Smooth muscle cell (in vitro differentiated cells): Measurements from ENCODE around the gene NPIPA2. TPM values are rescaled to one million over a fixed set of nuclear protein-coding genes. Genes with fewer than 3 reads are reported as not detected.
"Not testable (repeated sequence)": the region's sequence is repeated elsewhere in the genome, so short reads cannot be mapped to it uniquely, and the experiment has no call there.

Source experiments
- DNase-seq: peaks from one replicate; lab custom pipeline; 2025; ENCODE audit not compliant: unreplicated experiment; lab: John Stamatoyannopoulos, UW
- H2AFZ ChIP-seq: fragments of 200-600 bp; sonication (generic); 2 replicates; pipeline ENCODE4 v1.6.0; 2016; ENCODE audit warnings: antibody characterized with exemption, low read depth, mild to moderate bottlenecking
- H3F3A ChIP-seq: fragments of 200-600 bp; sonication (generic); 2 replicates; pipeline ENCODE4 v1.6.0; 2017; ENCODE audit warnings: antibody characterized with exemption, low read depth
- H3K27ac ChIP-seq: fragments of 200-600 bp; sonication (generic); 2 replicates; pipeline ENCODE4 v1.5.1; 2016; ENCODE audit warnings: low read depth, mild to moderate bottlenecking
- H3K27me3 ChIP-seq: fragments of 200-600 bp; sonication (generic); 2 replicates; pipeline ENCODE4 v1.6.1; 2016; ENCODE audit warnings: low read depth, mild to moderate bottlenecking
- H3K36me3 ChIP-seq: fragments of 200-600 bp; sonication (generic); 2 replicates; pipeline ENCODE4 v1.5.1; 2016; ENCODE audit warnings: low read depth
- H3K4me1 ChIP-seq: fragments of 200-600 bp; sonication (generic); 2 replicates; pipeline ENCODE4 v1.5.1; 2016; ENCODE audit warnings: low read depth
- H3K4me2 ChIP-seq: fragments of 200-600 bp; sonication (generic); 2 replicates; pipeline ENCODE4 v1.6.0; 2016; ENCODE audit warnings: mild to moderate bottlenecking
- H3K4me3 ChIP-seq: fragments of 200-600 bp; sonication (generic); 2 replicates; pipeline ENCODE4 v1.5.1; 2016; ENCODE audit warnings: mild to moderate bottlenecking
- H3K79me2 ChIP-seq: fragments of 200-600 bp; sonication (generic); 2 replicates; pipeline ENCODE4 v1.6.0; 2016; ENCODE audit warnings: low read depth, mild to moderate bottlenecking
- H3K9ac ChIP-seq: fragments of 200-600 bp; sonication (generic); 2 replicates; pipeline ENCODE4 v1.6.0; 2016; ENCODE audit warnings: low read depth
- H3K9me3 ChIP-seq: fragments of 200-600 bp; sonication (generic); replicated peaks from 2 replicates; pipeline ENCODE4 v1.5.1; 2016; ENCODE audit warnings: low read depth
- H4K20me1 ChIP-seq: fragments of 200-600 bp; sonication (generic); 2 replicates; pipeline ENCODE4 v1.6.0; 2016; ENCODE audit warnings: low read depth
- WGBS: methylation state at CpG from one replicate; pipeline ENCODE4 v1.1.7; 2016; ENCODE audit warnings: low lambda C conversion rate; 5-methylcytosine and 5-hydroxymethylcytosine counted together
- polyA plus RNA-seq: library from polyadenylated mRNA; unstranded; fragments of >200 nt; fragmentation: Nextera tagmentation; extraction: Ambion mirVana; gene quantifications from 2 replicates; pipeline ENCODE4 v1.2.1, GENCODE V29; 2016
- total RNA-seq: library from RNA; depleted of rRNA; stranded (reverse); fragments of >200 nt; gene quantifications from 2 replicates; pipeline ENCODE4 v1.2.3, GENCODE V29; 2014

The NPIPA2 gene
- 3.9 TPM in 1 of 2 replicates, not detected in the other for total RNA-seq
- 3.7 and 7.0 TPM in 2 replicates for polyA plus RNA-seq

DNA sequence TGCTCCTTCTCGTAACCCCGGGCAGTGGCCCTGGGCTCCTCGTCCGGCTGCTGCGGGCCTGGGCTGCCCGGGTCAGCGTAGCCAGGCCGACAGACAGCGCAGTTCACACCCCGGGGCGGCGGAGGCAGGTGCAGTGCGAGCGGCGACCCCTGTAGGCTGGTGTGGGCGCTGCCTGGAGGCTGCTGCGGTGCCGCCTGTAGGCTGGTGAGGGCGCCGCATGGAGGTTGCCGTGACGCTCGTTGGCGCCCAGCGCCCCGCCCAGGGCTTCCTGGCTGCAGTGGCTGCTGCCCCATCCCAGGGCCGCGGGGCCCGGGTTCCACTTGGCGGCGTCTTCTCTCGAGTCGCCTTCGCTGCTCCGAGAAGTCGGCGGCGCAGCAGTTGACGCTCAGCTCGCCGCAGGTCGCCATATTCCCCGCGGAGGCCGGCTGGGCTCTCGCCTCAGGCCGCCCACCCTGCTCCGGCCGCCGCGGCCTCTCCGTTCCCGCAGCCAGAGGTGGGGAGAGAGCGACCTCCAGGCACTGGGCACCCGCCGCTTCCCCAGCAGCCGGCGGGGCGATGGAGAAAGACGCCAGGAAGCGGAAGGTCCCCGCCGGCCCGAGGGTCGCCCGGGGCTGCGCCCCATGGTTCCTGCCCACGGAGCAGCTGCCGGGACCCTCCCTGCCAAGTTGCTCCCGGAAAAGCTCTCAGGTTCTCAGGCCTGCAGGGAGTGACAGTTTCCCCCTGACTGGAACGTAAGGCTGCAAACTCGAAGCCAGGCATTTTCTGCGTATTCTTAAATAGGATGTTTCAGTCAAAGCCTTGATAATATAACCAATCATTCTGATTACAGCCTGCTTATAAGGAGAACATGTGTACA, at the start of gene NPIPA2:
TSS of gene NPIPA2 (plus strand) at position 261 of the 856 bp plus-strand sequence. CDS start 5,533 bp downstream, outside the sequence.
- H3K27ac ChIP-seq, H3K79me2 ChIP-seq, H3K9ac ChIP-seq, H3K9me3 ChIP-seq, DNase-seq, H3K36me3 ChIP-seq, H3K27me3 ChIP-seq, H3K4me3 ChIP-seq, H4K20me1 ChIP-seq, H3F3A ChIP-seq, H2AFZ ChIP-seq, H3K4me2 ChIP-seq, H3K4me1 ChIP-seq: not testable (repeated sequence)
- WGBS = no CpG with 5 or more reads among the region's 73 CpGs

DNA sequence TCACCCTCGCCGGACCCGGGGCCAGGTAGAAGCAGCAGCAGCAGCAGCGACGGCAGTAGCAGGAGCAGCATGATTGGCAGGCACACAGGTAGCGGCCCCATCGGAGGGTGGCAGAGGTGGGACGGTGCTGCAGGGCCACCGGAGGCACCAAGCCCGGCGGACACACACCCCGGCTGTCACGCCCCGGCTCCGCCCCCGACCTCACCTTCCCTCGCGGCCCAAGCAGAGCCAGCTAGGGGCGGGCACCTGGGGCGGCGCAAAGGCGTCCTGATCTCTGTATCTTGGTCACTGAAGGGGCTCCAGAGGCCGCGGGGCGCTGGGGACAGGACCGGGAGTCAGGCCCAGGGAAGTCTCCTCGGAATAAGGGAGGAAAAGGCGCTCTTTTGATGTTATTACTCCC, 48.2 kb upstream of the NPIPA2 start, which contains the start of gene PLA2G10:
TSS of gene PLA2G10 (minus strand) at position 180 of the 400 bp plus-strand sequence. CDS start at position 101, 79 bp downstream.
- not testable (repeated sequence) for H3K9ac ChIP-seq, H3K4me3 ChIP-seq, H3F3A ChIP-seq, H3K27ac ChIP-seq, DNase-seq, H3K79me2 ChIP-seq, H3K27me3 ChIP-seq, H3K9me3 ChIP-seq, H3K4me2 ChIP-seq, H3K36me3 ChIP-seq, H4K20me1 ChIP-seq, H2AFZ ChIP-seq, H3K4me1 ChIP-seq
- WGBS = no CpG with 5 or more reads among the region's 28 CpGs

DNA sequence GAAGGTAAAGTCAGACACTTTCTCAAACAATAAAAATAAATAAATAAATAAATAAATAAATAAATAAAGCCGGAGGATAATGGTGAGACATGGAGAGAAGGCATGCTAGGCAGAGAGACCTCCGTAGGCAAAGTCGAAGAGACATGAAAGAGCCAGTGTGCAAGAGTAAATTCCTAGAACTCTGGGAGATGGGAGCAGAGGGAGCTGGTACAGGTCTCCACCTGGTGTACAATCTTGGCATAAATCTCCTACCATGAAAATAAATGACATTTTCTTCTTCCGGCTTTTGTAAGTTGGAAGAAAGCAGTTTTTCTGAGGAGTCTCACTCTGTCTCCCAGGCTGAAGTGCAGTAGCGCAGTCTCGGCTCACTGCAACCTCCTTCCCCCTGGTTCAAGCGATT, 40.5 kb upstream of the NPIPA2 start:
- not testable (repeated sequence) for H3K27ac ChIP-seq, H3K4me1 ChIP-seq, H3K9me3 ChIP-seq, H3K9ac ChIP-seq, H3K36me3 ChIP-seq, H3K27me3 ChIP-seq, H3F3A ChIP-seq, H4K20me1 ChIP-seq, H3K79me2 ChIP-seq, H3K4me2 ChIP-seq, H2AFZ ChIP-seq, DNase-seq, H3K4me3 ChIP-seq
- WGBS = 94% methylated on average over 3 of the region's 7 CpGs

DNA sequence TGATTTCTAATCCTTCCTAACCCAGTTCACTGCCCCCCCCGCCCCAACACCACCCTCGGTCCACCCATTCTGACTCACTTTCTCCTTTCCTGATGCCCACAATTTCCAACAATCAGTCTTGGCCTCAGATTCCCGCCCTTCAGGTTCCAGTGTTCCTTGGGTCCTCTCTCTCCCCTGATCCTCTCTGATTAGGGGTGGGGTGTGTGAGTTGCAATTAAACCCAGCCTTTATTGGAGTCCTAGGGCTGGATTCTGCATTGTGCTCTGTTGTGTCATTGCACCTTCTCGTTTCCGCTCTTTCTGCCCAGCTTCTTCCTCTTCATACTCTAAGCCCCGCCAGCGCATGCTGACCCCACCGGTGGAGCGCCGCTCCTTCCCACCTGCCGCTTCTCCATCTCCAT, 39.7 kb upstream of the NPIPA2 start:
- not testable (repeated sequence) for H3K4me2 ChIP-seq, H3K27ac ChIP-seq, H4K20me1 ChIP-seq, H3K9me3 ChIP-seq, H3K27me3 ChIP-seq, DNase-seq, H3K79me2 ChIP-seq, H3K4me1 ChIP-seq, H3F3A ChIP-seq, H3K4me3 ChIP-seq, H2AFZ ChIP-seq, H3K36me3 ChIP-seq, H3K9ac ChIP-seq
- WGBS = no CpG with 5 or more reads among the region's 11 CpGs

DNA sequence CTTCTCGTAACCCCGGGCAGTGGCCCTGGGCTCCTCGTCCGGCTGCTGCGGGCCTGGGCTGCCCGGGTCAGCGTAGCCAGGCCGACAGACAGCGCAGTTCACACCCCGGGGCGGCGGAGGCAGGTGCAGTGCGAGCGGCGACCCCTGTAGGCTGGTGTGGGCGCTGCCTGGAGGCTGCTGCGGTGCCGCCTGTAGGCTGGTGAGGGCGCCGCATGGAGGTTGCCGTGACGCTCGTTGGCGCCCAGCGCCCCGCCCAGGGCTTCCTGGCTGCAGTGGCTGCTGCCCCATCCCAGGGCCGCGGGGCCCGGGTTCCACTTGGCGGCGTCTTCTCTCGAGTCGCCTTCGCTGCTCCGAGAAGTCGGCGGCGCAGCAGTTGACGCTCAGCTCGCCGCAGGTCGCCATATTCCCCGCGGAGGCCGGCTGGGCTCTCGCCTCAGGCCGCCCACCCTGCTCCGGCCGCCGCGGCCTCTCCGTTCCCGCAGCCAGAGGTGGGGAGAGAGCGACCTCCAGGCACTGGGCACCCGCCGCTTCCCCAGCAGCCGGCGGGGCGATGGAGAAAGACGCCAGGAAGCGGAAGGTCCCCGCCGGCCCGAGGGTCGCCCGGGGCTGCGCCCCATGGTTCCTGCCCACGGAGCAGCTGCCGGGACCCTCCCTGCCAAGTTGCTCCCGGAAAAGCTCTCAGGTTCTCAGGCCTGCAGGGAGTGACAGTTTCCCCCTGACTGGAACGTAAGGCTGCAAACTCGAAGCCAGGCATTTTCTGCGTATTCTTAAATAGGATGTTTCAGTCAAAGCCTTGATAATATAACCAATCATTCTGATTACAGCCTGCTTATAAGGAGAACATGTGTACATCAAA, 38.9 kb upstream of the NPIPA2 start, which contains the start of gene NPIPA3:
TSS of gene NPIPA3 (plus strand) at position 256 of the 856 bp plus-strand sequence. CDS start 5,533 bp downstream, outside the sequence.
- H3K27me3 ChIP-seq, H3K9me3 ChIP-seq, H3K4me1 ChIP-seq, H2AFZ ChIP-seq, H3K27ac ChIP-seq, H3K4me2 ChIP-seq, H4K20me1 ChIP-seq, H3K79me2 ChIP-seq, H3F3A ChIP-seq, H3K9ac ChIP-seq, H3K36me3 ChIP-seq, H3K4me3 ChIP-seq, DNase-seq: not testable (repeated sequence)
- no CpG with 5 or more reads among the region's 73 CpGs for WGBS

DNA sequence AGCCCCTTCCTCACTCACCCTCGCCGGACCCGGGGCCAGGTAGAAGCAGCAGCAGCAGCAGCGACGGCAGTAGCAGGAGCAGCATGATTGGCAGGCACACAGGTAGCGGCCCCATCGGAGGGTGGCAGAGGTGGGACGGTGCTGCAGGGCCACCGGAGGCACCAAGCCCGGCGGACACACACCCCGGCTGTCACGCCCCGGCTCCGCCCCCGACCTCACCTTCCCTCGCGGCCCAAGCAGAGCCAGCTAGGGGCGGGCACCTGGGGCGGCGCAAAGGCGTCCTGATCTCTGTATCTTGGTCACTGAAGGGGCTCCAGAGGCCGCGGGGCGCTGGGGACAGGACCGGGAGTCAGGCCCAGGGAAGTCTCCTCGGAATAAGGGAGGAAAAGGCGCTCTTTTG, 9.1 kb upstream of the NPIPA2 start:
- no CpG with 5 or more reads among the region's 28 CpGs for WGBS
- H3K9me3 ChIP-seq, H3K9ac ChIP-seq, H3K36me3 ChIP-seq, H3K27ac ChIP-seq, H3K4me3 ChIP-seq, H3K79me2 ChIP-seq, H4K20me1 ChIP-seq, H3K4me1 ChIP-seq, H2AFZ ChIP-seq, H3K4me2 ChIP-seq, H3K27me3 ChIP-seq, H3F3A ChIP-seq, DNase-seq: not testable (repeated sequence)

DNA sequence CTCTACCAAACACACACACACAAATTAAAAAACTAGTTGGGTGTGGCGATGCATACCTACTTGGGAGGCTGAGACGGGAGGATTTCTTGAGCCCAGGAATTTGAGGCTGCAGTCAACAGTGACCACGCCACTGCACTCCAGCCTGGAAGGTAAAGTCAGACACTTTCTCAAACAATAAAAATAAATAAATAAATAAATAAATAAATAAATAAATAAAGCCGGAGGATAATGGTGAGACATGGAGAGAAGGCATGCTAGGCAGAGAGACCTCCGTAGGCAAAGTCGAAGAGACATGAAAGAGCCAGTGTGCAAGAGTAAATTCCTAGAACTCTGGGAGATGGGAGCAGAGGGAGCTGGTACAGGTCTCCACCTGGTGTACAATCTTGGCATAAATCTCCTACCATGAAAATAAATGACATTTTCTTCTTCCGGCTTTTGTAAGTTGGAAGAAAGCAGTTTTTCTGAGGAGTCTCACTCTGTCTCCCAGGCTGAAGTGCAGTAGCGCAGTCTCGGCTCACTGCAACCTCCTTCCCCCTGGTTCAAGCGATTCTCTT, 1.4 kb upstream of the NPIPA2 start:
- no CpG with 5 or more reads among the region's 10 CpGs for WGBS

DNA sequence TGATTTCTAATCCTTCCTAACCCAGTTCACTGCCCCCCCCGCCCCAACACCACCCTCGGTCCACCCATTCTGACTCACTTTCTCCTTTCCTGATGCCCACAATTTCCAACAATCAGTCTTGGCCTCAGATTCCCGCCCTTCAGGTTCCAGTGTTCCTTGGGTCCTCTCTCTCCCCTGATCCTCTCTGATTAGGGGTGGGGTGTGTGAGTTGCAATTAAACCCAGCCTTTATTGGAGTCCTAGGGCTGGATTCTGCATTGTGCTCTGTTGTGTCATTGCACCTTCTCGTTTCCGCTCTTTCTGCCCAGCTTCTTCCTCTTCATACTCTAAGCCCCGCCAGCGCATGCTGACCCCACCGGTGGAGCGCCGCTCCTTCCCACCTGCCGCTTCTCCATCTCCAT, 539 bp upstream of the NPIPA2 start:
- not testable (repeated sequence) for H3K9ac ChIP-seq, H3K79me2 ChIP-seq, H3K4me1 ChIP-seq, H3K4me3 ChIP-seq, DNase-seq, H3F3A ChIP-seq, H2AFZ ChIP-seq, H4K20me1 ChIP-seq, H3K9me3 ChIP-seq, H3K36me3 ChIP-seq, H3K27me3 ChIP-seq, H3K4me2 ChIP-seq, H3K27ac ChIP-seq
- no CpG with 5 or more reads among the region's 11 CpGs for WGBS

More for the DNA sequence above, 1.4 kb upstream of the NPIPA2 start:
- H3K4me1 ChIP-seq, H2AFZ ChIP-seq, H3K27me3 ChIP-seq, H3K9me3 ChIP-seq, H3K4me3 ChIP-seq, H3K4me2 ChIP-seq, DNase-seq, H3K36me3 ChIP-seq, H3K9ac ChIP-seq, H3K79me2 ChIP-seq, H3K27ac ChIP-seq, H4K20me1 ChIP-seq, H3F3A ChIP-seq: not testable (repeated sequence)
